K562 (cell line): ENCODE data around the gene EVI5. TPM values are rescaled to one million over a fixed set of nuclear protein-coding genes. Genes with fewer than 3 reads are reported as not detected.
A peak's percentile ranks its signal among the peaks of the same experiment; 100 is the strongest.

ENCODE experiments used
- ATAC-seq: fragments of 200-7000 bp; cut with Tn5 transposase; 3 replicates; pipeline ENCODE4 v1.9.1; 2020; ENCODE audit warnings: moderate library complexity
- BruUV-seq: library from RNA; stranded (reverse); fragments of 400-500 nt; replicated peaks from 2 replicates; lab custom pipeline; 2021; lab: Mats Ljungman, UMichigan
- CTCF ChIA-PET: fragments of 300-600 bp; formaldehyde crosslinking; extraction: SDS; loops from one replicate; lab custom pipeline; 2021; ENCODE audit warnings: low intra/inter-chr PET ratio; lab: Yijun Ruan, JAX
- POLR2A ChIA-PET: fragments of 300-600, 350-650 bp; sonication (Branson Sonifier 250); formaldehyde crosslinking; extraction: SDS; loops from one replicate; lab custom pipeline; 2021; ENCODE audit warnings: antibody characterized with exemption, inconsistent platforms; lab: Yijun Ruan, JAX
- DNase-seq, 4 experiments: peaks; one replicate each; pipeline versions ENCODE4 v3.0.0 to v3.0.0-alpha.2; 2011 to 2018; ENCODE audit warnings: low spot score in 3 of 4, mixed read lengths in 3 of 4; ENCODE audit errors: extremely low read depth in 1 of 4
- FAIRE-seq: peaks from 2 replicates; lab custom pipeline; 2011; peaks lifted over from hg19 to GRCh38; lab: Jason Lieb, UNC
- H2AFZ ChIP-seq: 2 replicates; pipeline ENCODE4 v1.6.0; 2011; ENCODE audit warnings: low read depth, low read length, control low read depth, inconsistent platforms
- H3K27ac ChIP-seq: fragments of 200-600 bp; 3 replicates; pipeline ENCODE4 v1.8.0; 2011; ENCODE audit warnings: low read depth, mild to moderate bottlenecking, control low read depth, inconsistent platforms, low read length, moderate library complexity, mixed read lengths; ENCODE audit errors: extremely low read depth
- H3K27me3 ChIP-seq, 2 experiments: fragments of 300-600 bp in 1 of 2; 2 replicates in 1 of 2; 3 replicates in 1 of 2; pipeline versions ENCODE4 v1.6.0 to v1.8.0; 2011; ENCODE audit warnings: inconsistent platforms in 2 of 2, low read length in 2 of 2, mild to moderate bottlenecking in 1 of 2, mixed read lengths in 1 of 2, moderate library complexity in 1 of 2; ENCODE audit not compliant: control insufficient read depth in 2 of 2, insufficient read depth in 2 of 2
- H3K36me3 ChIP-seq: fragments of 300-600 bp; 3 replicates; pipeline ENCODE4 v1.8.0; 2011; ENCODE audit warnings: mild to moderate bottlenecking, low read length, inconsistent platforms; ENCODE audit not compliant: control insufficient read depth, insufficient read depth
- H3K4me1 ChIP-seq, 2 experiments: fragments of 200-600 bp in 1 of 2; replicated peaks in 1 of 2; 2 replicates in 1 of 2; 3 replicates in 1 of 2; pipeline versions ENCODE4 v1.5.1 to v1.8.0; 2011; ENCODE audit warnings: inconsistent platforms in 2 of 2, low read length in 2 of 2, mild to moderate bottlenecking in 1 of 2, mixed read lengths in 1 of 2, moderate library complexity in 1 of 2; ENCODE audit not compliant: control insufficient read depth in 2 of 2, insufficient read depth in 2 of 2
- H3K4me2 ChIP-seq: 2 replicates; pipeline ENCODE4 v1.6.1; 2011; ENCODE audit warnings: low read length, control low read depth, inconsistent platforms, mixed read lengths; ENCODE audit not compliant: insufficient read depth
- H3K4me3 ChIP-seq: fragments of 200-600 bp; sonication (generic), shearing (Covaris generic); 2 replicates; pipeline ENCODE4 v1.5.1; 2016; ENCODE audit warnings: control low read depth, inconsistent platforms
- H3K79me2 ChIP-seq: fragments of 200-600 bp; 3 replicates; pipeline ENCODE4 v1.8.0; 2011; ENCODE audit warnings: low read length, inconsistent platforms; ENCODE audit not compliant: control insufficient read depth, insufficient read depth
- H3K9ac ChIP-seq, 2 experiments: 2 replicates each; pipeline versions ENCODE4 v1.6.0 to v1.6.1; 2011; ENCODE audit warnings: low read depth in 2 of 2, low read length in 2 of 2, control low read depth in 1 of 2, inconsistent platforms in 1 of 2, mild to moderate bottlenecking in 1 of 2, mixed read lengths in 1 of 2; ENCODE audit not compliant: insufficient read depth in 1 of 2
- H3K9me1 ChIP-seq: one replicate; pipeline ENCODE4 v1.6.0; 2011; ENCODE audit warnings: inconsistent platforms, mild to moderate bottlenecking, low read length, moderate library complexity; ENCODE audit not compliant: control insufficient read depth, insufficient read depth
- H3K9me3 ChIP-seq: replicated peaks from 2 replicates; pipeline ENCODE4 v1.5.1; 2011; ENCODE audit warnings: low read depth, low read length, inconsistent platforms; ENCODE audit not compliant: control insufficient read depth, insufficient read depth
- H4K20me1 ChIP-seq: replicated peaks from 2 replicates; pipeline ENCODE4 v1.6.1; 2011; ENCODE audit warnings: low read length, inconsistent platforms, mixed read lengths; ENCODE audit not compliant: control insufficient read depth, insufficient read depth
- CEBPB ChIP-seq: fragments of 450-650 bp; IDR thresholded peaks from 2 replicates; pipeline ENCODE4 v1.6.1; 2016; ENCODE audit warnings: missing genetic modification characterization, missing compliant biosample characterization
- ERF ChIP-seq: fragments of 450-650 bp; formaldehyde crosslinking; IDR thresholded peaks from 2 replicates; pipeline ENCODE4 v1.4.0; 2020; ENCODE audit warnings: mild to moderate bottlenecking, mixed read lengths
- HCFC1 ChIP-seq: IDR thresholded peaks from 2 replicates; pipeline ENCODE4 v1.6.1; 2012; ENCODE audit warnings: low read depth, low read length, improper control_type of control experiment
- HNRNPLL ChIP-seq: fragments of 200-400 bp; formaldehyde crosslinking; IDR thresholded peaks from 2 replicates; pipeline ENCODE4 v1.6.1; 2017; ENCODE audit warnings: low read length, low read depth, mild to moderate bottlenecking; ENCODE audit not compliant: poor library complexity, severe bottlenecking
- KLF13 ChIP-seq: fragments of 450-650 bp; IDR thresholded peaks from 2 replicates; pipeline ENCODE4 v1.6.1; 2016; ENCODE audit warnings: missing genetic modification characterization, low read depth, mild to moderate bottlenecking, missing compliant biosample characterization, moderate library complexity, borderline replicate concordance
- MEF2A ChIP-seq: IDR thresholded peaks from 2 replicates; pipeline ENCODE4 v1.6.1; 2011; ENCODE audit warnings: low read depth, mild to moderate bottlenecking, low read length, moderate library complexity; ENCODE audit not compliant: control insufficient read depth
- MXD1 ChIP-seq: fragments of 250-450 bp; sonication (Bioruptor Pico); IDR thresholded peaks from 2 replicates; pipeline ENCODE4 v1.8.0; 2021; ENCODE audit warnings: borderline replicate concordance, mild to moderate bottlenecking, moderate library complexity; ENCODE audit not compliant: poor library complexity, severe bottlenecking
- NFE2 ChIP-seq: IDR thresholded peaks from 2 replicates; pipeline ENCODE4 v1.6.1; 2014; ENCODE audit warnings: antibody characterized with exemption, low read depth
- SIN3A ChIP-seq, 2 experiments: fragments of 150-350 bp in 1 of 2; IDR thresholded peaks; 2 replicates each; pipeline ENCODE4 v1.6.1; 2011 to 2016; ENCODE audit warnings: borderline replicate concordance in 2 of 2, low read depth in 2 of 2, low read length in 2 of 2, mild to moderate bottlenecking in 2 of 2, moderate library complexity in 2 of 2; ENCODE audit not compliant: control insufficient read depth in 1 of 2
- SRSF9 ChIP-seq: fragments of 200-400 bp; formaldehyde crosslinking; IDR thresholded peaks from 2 replicates; pipeline ENCODE4 v1.6.1; 2017; ENCODE audit warnings: low read depth, low read length, borderline replicate concordance
- ZNF41 ChIP-seq: fragments of 250-450 bp; sonication (Bioruptor Pico); conservative IDR thresholded peaks from 2 replicates; pipeline ENCODE4 v1.4.0; 2020; ENCODE audit warnings: mild to moderate bottlenecking
- ZNF586 ChIP-seq: fragments of 450-650 bp; formaldehyde crosslinking; conservative IDR thresholded peaks from 2 replicates; pipeline ENCODE4 v1.4.0; 2020; ENCODE audit warnings: mild to moderate bottlenecking, moderate library complexity
- ZNF785 ChIP-seq: fragments of 250-450 bp; sonication (Bioruptor Pico); IDR thresholded peaks from 2 replicates; pipeline ENCODE4 v1.4.0; 2020; ENCODE audit warnings: mild to moderate bottlenecking
- WGBS: fragments of 100-300 bp; shearing (Covaris generic); methylation state at CpG from one replicate; pipeline ENCODE4 v1.1.6; 2016; ENCODE audit warnings: low coverage, mixed read lengths; ENCODE audit not compliant: insufficient coverage; ENCODE audit errors: missing lambda C conversion rate; 5-methylcytosine and 5-hydroxymethylcytosine counted together
- in situ Hi-C: fragments of 300-500 bp; cut with MboI; formaldehyde crosslinking; loops from 4 replicates; pipeline ENCODE4 v1.15.0; 2018; ENCODE audit warnings: inconsistent platforms, mixed read lengths
- intact Hi-C: fragments of 100-400 bp; cut with micrococcal nuclease; formaldehyde crosslinking; loops from 2 replicates; pipeline ENCODE4 v1.14.2; 2022
- polyA plus RNA-seq, 8 experiments: library from polyadenylated mRNA; depleted of rRNA in 4 of 8; stranded (reverse) in 5 of 8; unstranded in 3 of 8; fragments of >200 nt; fragmentation: Nextera tagmentation in 2 of 8; fragmentation: Illumina TruSeq in 1 of 8; extraction: Ambion mirVana in 2 of 8; extraction: Trizol in 1 of 8; gene quantifications; 2 replicates each; pipeline versions ENCODE4 v1.2.1 to v1.2.3, GENCODE V29; 2011 to 2014; ENCODE audit warnings: inconsistent platforms in 1 of 8, missing spikeins in 1 of 8
- total RNA-seq, 7 experiments: library from RNA; depleted of rRNA in 6 of 7; stranded (reverse); fragments of >200 nt in 6 of 7; fragmentation: Illumina TruSeq in 2 of 7; extraction: Trizol in 2 of 7; gene quantifications; 2 replicates each; pipeline versions ENCODE4 v1.2.1 to v1.2.3, GENCODE V29; 2011 to 2021; ENCODE audit warnings: low replicate concordance in 1 of 7

The EVI5 gene
- total and polyA plus RNA-seq, 9 of the 15 experiments (the other 6 are each of a cell fraction or from before 2014, with no cell fraction given): 1.7 to 50.1 (median 13.7) TPM

- BruUV-seq: no TSS peak
Measured at GRCh38 chr1:92662048-92662447, 122.9 kb downstream of the EVI5 start.

GRCh38 chr1:92657701-92658100 is 127.2 kb downstream of the EVI5 start:
- H4K20me1 ChIP-seq: no peaks in the 10 kb centered on the region
- no peak overlapping the region for H3K9ac ChIP-seq
- no peaks in the 10 kb centered on the region for H3K4me1 ChIP-seq
- H3K27ac ChIP-seq: no peak overlapping the region
- TF ChIP-seq NFE2 (no peak), ZNF586 (CRISPR knock-in tag) (no peak), MEF2A (no peak), ZNF41 (CRISPR knock-in tag) (no peak), MXD1 (no peak), KLF13 (no peak), HNRNPLL (no peak), HCFC1 (no peak), SRSF9 (no peak), SIN3A (IDR thresholded peaks at IDR 0.05; ENCODE audit: borderline replicate concordance in 2 of 2, control insufficient read depth in 1 of 2, low read depth in 2 of 2, low read length in 2 of 2) (no peak), ZNF785 (CRISPR knock-in tag) (no peak)
- H3K36me3 ChIP-seq: peaks cover 3% of the 10 kb centered on the region; the same call in 1 of the 3 replicates
- intact Hi-C loops: no loop called here
- no peak overlapping the region for H3K4me3 ChIP-seq
- H3K27me3 ChIP-seq: no peaks in the 10 kb centered on the region
- POLR2A ChIA-PET: no interaction called here
- no peak overlapping the region for H3K4me2 ChIP-seq
- H3K9me3 ChIP-seq: peaks cover 9% of the 10 kb centered on the region
- H3K79me2 ChIP-seq: no peaks in the 10 kb centered on the region
- FAIRE-seq (no peak), ATAC-seq (no peak), DNase-seq (no peak)
- in situ Hi-C loops: no loop called here
- H2AFZ ChIP-seq: no peak overlapping the region
- no peaks in the 10 kb centered on the region for H3K9me1 ChIP-seq
- no TSS peak for BruUV-seq
- CTCF ChIA-PET: no interaction called here
- 83% methylated on average over 1 of the region's 1 CpG for WGBS

More at GRCh38 chr1:92662048-92662447, 122.9 kb downstream of the EVI5 start:
- H3K79me2 ChIP-seq: no peaks in the 10 kb centered on the region
- ATAC-seq (no peak), FAIRE-seq (no peak), DNase-seq (no peak)
- H3K4me2 ChIP-seq: no peak overlapping the region
- H3K4me3 ChIP-seq: no peak overlapping the region
- H3K36me3 ChIP-seq: peaks cover 5% of the 10 kb centered on the region; the same call in 1 of the 3 replicates
- no peak overlapping the region for H3K9ac ChIP-seq
- no peak overlapping the region for H3K27ac ChIP-seq
- ChIA-PET POLR2A (no interaction called here), CTCF (no interaction called here)
- H3K9me1 ChIP-seq: no peaks in the 10 kb centered on the region
- intact Hi-C loops (no loop called here), in situ Hi-C loops (no loop called here)
- H3K27me3 ChIP-seq: no peaks in the 10 kb centered on the region
- no peak for TF ChIP-seq ERF
- TF ChIP-seq CEBPB (tag): peak; percentile 57
- H4K20me1 ChIP-seq: no peaks in the 10 kb centered on the region
- no peaks in the 10 kb centered on the region for H3K4me1 ChIP-seq
- no peaks in the 10 kb centered on the region; the same call in 1 of the 2 replicates for H3K9me3 ChIP-seq
- WGBS: 91% methylated on average over 3 of the region's 3 CpGs
- H2AFZ ChIP-seq: no peak overlapping the region
